ENCODE data around the gene EPB41L4A. TPM values are rescaled to one million over a fixed set of nuclear protein-coding genes. Genes with fewer than 3 reads are reported as not detected.
A peak's percentile ranks its signal among the peaks of the same experiment; 100 is the strongest.

The EPB41L4A gene
- total and polyA plus RNA-seq, 8 donors, result 4.4 to 77.6 (median 12.1) TPM

- WGBS, 5 donors, result 89 to 93% (median 91%) methylated on average over 4 of the region's 4 CpGs
- intact Hi-C loops (cut with DNase I; ENCODE audit: low total_unique reads), result no loop called here
- Histone ChIP-seq H3K27ac (no peak overlapping the region), H3K27me3 (no peaks in the 10 kb centered on the region), H3K9me3 (no peaks in the 10 kb centered on the region), H3K4me1 (no peaks in the 10 kb centered on the region), H3K36me3 (no peaks in the 10 kb centered on the region), H3K4me3 (no peak overlapping the region)
- TF ChIP-seq POLR2AphosphoS5 (IDR thresholded peaks at IDR 0.05) (no peak), EP300 (IDR thresholded peaks at IDR 0.05) (no peak), POLR2A (IDR thresholded peaks at IDR 0.05) (no peak), CTCF (IDR thresholded peaks at IDR 0.05) (no peak)
- no peak for DNase-seq
Measured at GRCh38 chr5:112126982-112127381, 292.1 kb downstream of the EPB41L4A start.

DNA sequence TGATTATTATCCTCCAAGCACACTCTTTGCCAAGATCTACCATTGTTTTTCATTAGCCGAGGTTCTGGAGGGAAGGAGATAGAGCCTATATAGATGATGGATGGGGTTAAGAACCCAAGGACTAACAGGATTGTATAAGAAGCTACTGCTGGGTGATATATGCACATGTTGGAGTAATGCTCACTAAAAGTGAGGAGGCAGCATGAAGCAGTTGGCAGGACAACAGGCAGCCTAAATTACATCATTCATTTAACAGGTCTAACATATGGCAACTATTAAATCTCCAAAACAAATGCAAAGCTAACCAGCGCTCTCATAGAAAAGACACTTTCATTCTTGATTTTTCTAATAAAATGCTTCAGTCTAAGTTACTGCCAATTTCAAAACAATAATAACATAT, 293.2 kb downstream of the EPB41L4A start:
- Histone ChIP-seq H3K27ac (no peak overlapping the region), H3K4me1 (no peaks in the 10 kb centered on the region), H3K27me3 (no peaks in the 10 kb centered on the region), H3K36me3 (no peaks in the 10 kb centered on the region), H3K9me3 (no peaks in the 10 kb centered on the region), H3K4me3 (no peak overlapping the region)
- TF ChIP-seq POLR2AphosphoS5 (IDR thresholded peaks at IDR 0.05) (no peak), EP300 (IDR thresholded peaks at IDR 0.05) (no peak), CTCF (IDR thresholded peaks at IDR 0.05) (no peak), POLR2A (IDR thresholded peaks at IDR 0.05) (no peak)
- 79 to 90% (median 88%) methylated on average over 2 of the region's 2 CpGs for WGBS, 5 donors
- intact Hi-C loops (cut with DNase I; ENCODE audit: low total_unique reads), result no loop called here
- peak in 1 of 2 donors; percentile 22 for DNase-seq

DNA sequence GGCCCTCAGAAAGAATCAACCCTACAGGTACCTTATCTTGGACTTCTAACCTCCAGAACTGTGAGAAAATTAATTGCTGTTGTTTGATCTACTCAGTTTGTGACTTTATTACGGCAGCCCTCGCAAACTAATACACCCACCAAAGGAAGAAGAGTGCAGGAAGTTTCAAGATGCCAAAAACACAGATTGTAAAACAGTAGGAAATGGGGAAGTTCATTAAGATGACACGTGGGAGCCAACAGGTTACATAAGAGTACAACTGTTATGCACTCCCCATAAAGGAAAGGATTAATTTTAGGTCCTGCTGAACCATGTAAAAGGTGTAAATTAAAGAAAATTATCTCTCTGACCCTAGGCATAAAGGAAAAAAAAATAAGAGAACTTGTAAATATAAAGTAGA, 294.3 kb downstream of the EPB41L4A start:
- intact Hi-C loops (cut with DNase I; ENCODE audit: low total_unique reads), result no loop called here
- 58 to 74% (median 70%) methylated on average over 3 of the region's 3 CpGs for WGBS, 5 donors
- Histone ChIP-seq H3K9me3 (peaks cover 0 to 5% (median 3%) of the 10 kb centered on the region in 4 donors), H3K4me3 (no peak overlapping the region), H3K27ac (no peak overlapping the region), H3K27me3 (no peaks in the 10 kb centered on the region), H3K4me1 (no peaks in the 10 kb centered on the region), H3K36me3 (no peaks in the 10 kb centered on the region)
- TF ChIP-seq POLR2A (IDR thresholded peaks at IDR 0.05) (no peak), CTCF (IDR thresholded peaks at IDR 0.05) (no peak), POLR2AphosphoS5 (IDR thresholded peaks at IDR 0.05) (no peak), EP300 (IDR thresholded peaks at IDR 0.05) (no peak)
- DNase-seq, result no peak

- intact Hi-C loops (cut with DNase I; ENCODE audit: low total_unique reads), result no loop called here
- no peaks in the 10 kb centered on the region for H3K4me1 ChIP-seq
- no peak for DNase-seq
- H3K27ac ChIP-seq, result no peak overlapping the region
- 80 to 95% (median 88%) methylated on average over 2 of the region's 2 CpGs for WGBS, 5 donors
- no peaks in the 10 kb centered on the region for H3K27me3 ChIP-seq
- TF ChIP-seq POLR2AphosphoS5 (IDR thresholded peaks at IDR 0.05), result no peak
- TF ChIP-seq EP300 (IDR thresholded peaks at IDR 0.05), result no peak
- TF ChIP-seq POLR2A (IDR thresholded peaks at IDR 0.05), result no peak
- no peak for TF ChIP-seq CTCF (IDR thresholded peaks at IDR 0.05)
- H3K36me3 ChIP-seq, result no peaks in the 10 kb centered on the region
- no peak overlapping the region for H3K4me3 ChIP-seq
- peaks cover 0 to 5% (median 3%) of the 10 kb centered on the region in 4 donors for H3K9me3 ChIP-seq
Measured at GRCh38 chr5:112123086-112123485, 296.0 kb downstream of the EPB41L4A start.

All from stomach (tissue), 9 donors.